Midbrain (tissue), 1 donor: ENCODE results near the gene TMEM101.
A peak's percentile ranks its signal among the peaks of the same experiment; 100 is the strongest.
"Not testable (repeated sequence)": the region's sequence is repeated elsewhere in the genome, so short reads cannot be mapped to it uniquely, and the experiment has no call there.

Experiments
- DNase-seq: peaks from one replicate; lab custom pipeline; 2025; lab: John Stamatoyannopoulos, UW

The TMEM101 gene

DNA sequence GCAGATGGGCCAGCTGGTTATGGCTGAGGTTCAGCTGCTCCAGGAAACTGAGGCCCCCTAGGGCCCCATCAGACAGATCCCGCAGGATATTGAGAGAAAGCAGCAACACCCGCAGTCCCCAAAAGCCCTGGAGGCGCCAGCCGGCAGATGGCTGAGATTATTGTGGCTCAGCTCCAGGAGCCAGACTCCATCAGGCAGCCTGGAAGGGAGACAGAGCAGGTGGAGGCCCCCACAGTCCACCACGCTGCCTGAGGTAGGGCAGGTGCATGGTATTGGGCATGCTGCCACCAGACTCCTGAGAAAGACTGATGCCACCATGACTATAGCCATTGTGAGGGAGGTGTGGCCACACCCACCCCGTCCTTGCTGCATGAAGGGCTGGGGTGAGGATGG lies 9.5 kb upstream of the TMEM101 start:
- DNase-seq, result no peak

DNA sequence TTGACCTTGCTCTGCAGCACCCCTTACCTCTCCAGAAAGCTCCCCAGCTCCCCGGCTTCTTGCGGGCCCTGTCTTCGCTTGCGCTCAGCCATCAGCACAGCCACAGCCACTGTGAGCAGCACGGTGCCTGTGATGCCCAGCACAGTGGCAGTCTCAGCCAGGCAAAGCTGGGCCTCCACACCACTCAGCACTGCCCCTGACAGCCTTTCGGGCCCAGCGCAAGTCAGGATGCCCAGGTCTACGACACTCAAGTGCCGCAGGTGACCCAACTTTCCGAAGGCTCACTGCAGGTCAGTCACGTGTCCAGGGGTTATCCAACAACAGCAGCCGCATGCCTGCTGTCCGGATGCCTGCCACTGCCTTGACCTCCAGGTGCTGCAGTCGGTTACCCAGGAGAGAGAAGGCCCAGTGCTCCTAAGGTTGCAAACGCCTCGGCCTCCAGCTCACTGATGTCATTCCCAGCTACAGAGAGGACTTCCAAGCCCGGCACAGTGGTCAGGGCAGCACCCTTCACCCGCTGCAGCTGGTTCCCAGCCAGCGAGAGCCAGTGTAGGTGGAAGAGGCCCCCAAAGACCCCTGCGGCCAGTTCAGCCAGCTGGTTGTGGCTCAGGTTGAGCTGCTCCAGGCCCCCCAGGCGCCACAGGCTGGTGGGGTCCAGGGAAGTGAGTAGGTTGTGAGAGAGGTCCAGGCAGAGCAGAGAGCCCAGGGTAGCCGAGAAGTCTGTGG lies 8.9 kb upstream of the TMEM101 start:
- DNase-seq, result no peak

DNA sequence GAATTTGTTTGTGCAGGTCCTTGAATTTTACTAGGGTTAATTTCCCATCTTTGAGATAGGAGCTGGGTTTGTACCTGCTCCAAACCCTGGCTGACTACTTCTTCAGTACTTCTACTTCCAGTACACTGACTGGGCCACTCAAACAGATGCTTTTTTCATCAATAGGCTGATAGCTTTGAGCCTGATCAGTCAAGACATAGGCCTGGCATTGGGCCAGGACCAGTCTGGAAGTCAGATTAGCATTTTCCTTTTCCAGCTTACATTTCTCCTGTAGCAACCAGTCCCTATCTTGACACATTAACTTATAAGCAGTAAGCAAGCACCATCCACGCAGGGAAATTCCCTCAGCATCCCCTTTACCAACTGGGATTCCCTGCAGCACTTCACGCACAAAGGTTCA lies 7.5 kb upstream of the TMEM101 start:
- DNase-seq, result no peak

DNA sequence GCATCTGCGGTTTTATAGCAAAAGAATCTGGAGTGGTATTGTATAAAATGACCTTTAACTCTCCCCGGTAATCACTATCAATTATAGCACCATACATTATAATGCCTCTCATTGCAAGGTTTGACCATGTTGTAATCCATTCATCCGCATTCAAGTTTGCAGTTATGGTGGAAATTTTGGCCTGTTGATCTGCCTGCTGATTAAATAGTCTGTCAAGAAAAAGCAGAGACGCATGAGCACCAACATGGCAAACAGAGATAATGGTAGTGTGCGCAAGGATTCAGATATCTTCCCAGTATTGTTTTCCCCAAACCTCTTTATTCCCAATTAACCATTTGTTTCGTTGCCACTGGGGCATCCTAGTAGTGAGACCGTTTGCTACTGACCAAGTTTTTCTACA lies 6.5 kb upstream of the TMEM101 start:
- not testable (repeated sequence) for DNase-seq

DNA sequence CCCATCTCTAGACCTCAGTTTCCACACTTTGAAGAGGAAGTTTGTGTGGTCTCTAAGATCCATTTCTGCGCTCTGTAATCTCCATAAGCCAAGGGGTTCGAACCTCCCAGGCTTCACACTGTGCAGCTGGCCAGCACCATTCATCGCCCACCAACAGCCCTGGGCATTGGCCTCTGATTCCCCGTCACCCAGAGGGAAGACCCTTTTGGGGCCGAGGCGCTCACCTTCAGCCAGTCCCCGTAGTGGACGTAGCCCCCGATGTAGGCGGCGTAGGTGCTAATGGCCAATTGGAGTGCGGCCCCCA lies 678 bp downstream of the TMEM101 start:
- DNase-seq, result no peak

DNA sequence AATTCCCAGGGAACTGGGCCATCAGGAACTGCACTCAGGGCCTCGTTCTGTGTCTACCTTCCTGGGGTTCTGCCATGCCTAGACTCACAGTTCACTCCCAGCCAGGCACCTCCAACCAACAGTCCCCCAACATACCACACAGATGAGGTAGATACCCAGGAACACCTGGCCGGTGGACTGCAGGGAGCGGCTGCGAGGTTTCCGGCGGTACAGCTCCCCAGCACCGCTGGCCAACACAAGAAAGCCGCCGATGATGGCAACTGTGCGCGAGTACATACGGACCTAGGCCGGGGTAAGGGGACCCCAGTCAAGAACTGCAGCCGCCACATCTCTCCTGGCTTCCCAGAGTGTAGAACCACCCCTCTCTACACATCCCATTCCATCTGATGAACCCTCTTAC lies 1.9 kb downstream of the TMEM101 start:
- no peak for DNase-seq

DNA sequence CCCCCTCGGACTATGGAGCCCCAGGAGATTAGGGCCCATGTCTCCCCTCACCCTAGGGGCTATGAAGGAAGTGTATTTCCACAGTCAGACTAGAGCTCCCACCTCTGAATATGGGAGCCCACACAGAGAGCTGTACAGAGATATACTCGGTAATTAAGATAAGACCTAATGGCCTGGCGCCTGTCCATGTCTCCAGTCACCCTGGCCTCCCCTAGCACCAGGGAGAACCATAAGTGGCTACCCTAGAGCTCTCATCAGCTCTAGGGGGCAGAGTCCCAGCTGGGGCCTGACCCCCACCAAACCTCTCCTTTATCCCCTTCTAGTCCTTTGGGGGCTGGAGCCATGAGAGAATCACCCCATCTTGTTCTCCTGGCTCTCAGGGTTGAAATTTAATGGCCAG lies 2.4 kb downstream of the TMEM101 start:
- no peak for DNase-seq

DNA sequence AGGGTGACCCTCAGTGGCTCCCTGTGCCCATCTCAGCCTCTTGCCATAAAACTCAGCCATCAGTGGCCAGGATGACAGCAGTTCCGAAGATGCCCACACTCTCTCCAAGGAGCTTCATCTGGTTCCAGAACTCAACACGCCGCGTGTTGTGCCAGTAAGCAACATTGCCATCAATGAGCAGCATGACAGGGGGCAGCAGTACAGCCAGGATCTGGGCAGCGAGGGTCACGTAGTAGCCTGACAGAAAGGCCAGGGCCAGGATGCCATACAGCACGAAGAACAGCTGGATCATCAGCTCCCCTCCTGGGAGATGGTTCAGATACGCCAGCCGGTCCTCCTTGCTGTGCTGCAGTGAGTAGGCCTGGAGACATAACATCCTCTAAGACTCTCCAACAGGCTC lies 2.9 kb downstream of the TMEM101 start:
- no peak for DNase-seq

DNA sequence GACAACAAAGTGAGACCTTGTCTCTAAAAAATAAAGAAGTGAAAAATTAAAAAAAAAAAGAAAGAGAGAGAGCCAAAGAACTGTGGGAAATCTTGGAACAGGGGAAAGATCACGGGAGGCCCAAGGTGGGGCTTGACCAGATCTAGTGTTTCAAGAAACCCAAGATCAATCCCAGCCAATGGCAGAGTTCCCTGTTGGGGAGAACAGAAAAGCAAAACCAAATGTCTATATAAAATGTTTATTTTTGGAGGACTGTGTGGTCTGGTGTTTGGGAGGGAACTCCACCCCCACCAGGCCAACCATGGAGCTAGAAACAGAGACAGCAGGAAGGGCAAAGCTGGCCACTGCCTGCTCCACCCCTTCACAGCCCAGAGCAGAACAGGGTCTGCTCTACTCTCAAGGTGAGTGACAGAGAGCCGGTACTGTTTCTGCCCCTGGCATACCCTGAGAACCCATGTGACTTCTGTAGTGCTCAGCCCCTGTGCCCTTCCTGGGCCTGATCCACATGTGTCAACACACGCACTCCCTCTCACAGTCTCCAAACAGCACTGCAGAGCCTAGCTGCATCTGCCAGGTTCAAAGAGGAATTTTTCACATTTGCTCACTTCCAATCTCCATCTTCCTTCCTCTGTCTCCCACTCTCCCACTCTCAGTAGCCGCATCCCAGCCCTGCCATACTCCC lies 3.7 kb downstream of the TMEM101 start:
- no peak for DNase-seq

DNA sequence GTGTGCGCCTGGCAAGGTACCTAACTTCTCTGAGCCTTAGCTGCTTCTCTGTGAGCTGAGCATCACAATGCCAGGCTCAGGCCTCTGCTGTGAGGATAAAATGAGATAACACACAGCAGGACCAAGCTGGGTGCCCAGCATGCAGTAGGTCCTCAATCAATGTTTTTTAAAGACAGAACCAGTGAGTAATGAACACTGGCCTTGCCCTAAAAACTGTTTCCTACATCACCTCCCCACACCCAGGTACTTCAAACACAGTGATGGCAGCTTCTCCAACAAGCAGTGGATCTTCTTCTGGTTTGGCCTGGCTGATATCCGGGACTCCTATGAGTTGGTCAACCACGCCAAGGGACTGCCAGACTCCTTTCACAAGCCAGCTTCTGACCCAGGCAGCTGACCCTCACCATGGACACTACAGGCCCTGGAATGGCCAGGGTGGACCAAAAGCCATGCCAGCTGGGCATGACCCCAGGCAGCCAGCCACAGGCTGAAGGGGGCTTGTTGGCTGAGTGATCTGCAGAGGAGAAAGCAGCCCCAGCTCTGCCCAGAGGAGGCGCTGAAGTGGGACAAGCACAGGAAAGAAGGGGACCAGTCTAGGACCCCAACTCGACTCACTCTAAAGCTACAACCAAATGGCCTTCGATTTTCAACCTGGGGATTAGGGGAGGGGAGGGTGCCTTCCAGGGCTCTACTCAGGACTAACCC lies 6.4 kb downstream of the TMEM101 start:
- no peak for DNase-seq

DNA sequence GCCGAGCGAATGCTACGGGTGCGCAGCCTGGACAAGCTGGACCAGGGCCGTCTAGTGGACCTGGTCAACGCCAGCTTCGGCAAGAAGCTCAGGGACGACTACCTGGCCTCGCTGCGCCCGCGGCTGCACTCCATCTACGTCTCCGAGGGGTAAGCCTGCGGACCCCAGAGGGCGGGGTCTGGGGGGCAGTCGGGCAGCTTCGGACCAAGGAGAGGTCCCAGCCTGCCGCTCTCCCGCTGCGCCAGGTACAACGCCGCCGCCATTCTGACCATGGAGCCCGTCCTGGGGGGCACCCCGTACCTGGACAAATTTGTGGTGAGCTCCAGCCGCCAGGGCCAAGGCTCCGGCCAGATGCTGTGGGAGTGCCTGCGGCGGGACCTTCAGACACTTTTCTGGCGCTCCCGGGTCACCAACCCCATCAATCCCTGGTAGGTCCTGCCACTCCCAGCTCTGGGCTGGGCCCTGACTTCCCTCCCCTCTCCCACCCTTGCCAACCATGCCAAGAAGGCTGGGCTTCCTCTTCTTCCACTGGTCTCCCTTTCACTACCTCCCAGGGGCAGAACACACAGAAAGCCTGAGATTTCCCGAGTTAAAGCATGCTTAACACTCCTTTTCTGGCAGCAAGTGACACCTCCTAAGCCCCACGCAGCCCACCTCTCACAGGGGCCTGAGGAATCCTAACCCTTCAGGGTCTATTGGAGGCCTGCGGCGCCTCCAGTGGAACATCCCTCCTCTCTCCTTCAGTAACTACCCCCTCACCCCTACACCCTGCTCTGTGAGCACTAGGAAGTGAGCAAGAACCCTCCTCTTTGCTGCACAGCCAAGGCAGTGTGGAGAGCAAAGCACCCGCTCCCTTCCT lies 7.2 kb downstream of the TMEM101 start:
- no peak for DNase-seq

DNA sequence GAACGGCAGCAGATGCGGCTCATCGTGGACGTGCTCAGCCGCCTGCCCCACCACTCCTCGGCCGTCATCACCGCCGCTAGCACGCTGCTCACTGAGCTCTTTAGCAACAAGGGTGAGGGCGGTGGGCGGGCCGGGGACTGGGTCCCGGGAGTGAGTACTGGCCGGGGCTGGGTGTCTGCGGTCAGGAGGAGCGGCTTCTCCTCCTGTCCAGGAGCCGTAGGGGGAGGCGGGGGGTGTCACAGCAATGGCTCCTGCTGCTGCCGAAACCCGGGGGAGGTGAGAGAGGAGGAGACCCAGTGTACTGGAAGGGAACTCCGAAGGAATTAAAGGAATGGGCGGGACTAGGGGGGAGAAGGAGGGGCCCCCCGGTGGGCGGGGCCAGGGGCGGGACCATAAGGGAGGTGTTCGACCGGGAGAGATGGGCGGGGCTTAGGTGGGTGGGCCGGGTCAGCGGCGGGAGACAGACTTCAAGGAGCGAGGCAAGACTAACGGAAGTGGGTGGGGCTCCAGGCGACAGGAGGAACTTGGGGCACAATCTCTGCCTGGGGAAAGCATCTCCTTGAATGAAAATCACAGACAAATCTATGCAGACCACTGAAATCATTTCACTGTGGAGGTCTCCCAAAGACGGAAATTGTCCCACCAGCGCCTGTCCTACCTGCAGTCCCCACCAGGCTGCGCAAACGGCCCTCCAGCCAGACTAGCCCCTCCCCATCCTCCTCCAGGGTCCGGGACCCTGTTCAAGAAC lies 8.0 kb downstream of the TMEM101 start:
- DNase-seq, result peak; percentile 63

DNA sequence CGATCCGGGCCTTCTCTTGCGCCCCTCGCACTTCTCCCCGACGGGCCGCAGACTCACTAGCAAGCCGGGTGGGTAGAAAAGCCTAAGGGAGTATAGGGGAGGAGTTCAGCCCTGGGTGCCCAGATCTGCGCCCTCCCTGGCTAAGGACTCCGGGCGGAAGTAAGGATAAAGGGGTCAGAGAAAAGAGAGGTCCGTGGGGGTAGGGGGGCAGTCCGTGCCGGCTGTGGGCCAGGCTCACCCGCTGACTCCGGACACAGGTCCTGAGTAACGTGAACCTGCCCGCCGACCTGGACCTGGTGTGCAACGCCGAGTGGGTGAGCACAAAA lies 8.5 kb downstream of the TMEM101 start:
- no peak for DNase-seq

DNA sequence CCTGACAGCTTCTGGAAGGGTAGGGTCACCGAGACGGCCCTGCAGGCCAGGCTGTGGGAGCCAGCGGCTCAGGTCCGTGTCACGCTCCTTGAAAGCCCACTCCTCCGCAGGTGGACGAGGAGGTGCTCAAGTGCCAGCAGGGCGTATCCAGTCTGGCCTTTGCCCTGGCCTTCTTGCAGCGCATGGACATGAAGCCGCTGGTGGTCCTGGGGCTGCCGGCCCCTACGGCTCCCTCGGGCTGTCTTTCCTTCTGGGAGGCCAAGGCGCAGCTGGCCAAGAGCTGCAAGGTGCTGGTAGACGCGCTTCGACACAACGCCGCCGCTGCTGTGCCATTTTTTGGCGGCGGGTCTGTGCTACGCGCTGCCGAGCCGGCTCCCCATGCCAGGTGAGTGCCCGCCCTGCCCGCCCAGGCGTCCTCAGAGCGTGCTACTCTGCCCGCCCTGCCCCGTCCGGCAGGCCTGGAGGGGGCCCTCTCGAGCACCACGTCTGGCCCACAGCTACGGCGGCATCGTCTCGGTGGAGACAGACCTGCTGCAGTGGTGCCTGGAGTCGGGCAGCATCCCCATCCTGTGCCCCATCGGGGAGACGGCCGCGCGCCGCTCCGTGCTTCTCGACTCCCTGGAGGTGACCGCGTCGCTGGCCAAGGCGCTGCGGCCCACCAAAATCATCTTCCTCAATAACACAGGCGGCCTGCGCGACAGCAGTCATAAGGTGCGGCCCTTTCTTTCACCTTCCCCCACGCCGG lies 9.1 kb downstream of the TMEM101 start:
- DNase-seq, result no peak

DNA sequence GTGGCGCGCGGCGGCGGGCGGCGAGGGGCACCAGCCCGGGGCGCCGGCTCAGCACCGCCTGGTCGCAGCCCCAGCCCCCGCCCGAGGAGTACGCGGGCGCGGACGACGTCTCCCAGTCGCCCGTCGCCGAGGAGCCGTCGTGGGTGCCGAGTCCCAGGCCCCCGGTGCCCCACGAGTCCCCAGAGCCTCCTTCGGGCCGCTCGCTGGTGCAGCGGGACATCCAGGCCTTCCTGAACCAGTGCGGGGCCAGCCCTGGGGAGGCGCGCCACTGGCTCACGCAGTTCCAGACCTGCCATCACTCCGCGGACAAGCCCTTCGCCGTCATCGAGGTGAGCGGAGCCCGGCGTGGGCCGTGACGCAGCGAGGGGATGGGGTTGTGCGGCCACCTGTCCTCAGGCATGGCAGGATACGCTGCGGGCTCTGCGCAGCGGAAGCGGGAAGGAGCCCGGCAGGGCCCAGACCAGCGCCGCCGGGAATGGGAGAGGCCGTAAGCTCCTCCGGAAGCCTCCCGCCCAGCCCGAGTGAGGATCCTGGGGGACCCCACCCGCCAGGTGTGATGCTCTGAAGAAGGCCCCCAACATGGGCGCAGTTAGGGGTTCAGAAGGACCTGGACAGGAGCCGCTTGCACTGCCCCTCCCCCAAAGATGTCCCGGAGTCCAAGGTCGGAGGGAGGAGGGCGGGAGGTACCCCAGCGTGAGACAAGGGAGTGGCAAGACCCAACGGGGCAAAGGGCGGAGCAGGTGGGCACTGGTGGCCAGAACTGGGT lies 9.8 kb downstream of the TMEM101 start:
- no peak for DNase-seq

DNA sequence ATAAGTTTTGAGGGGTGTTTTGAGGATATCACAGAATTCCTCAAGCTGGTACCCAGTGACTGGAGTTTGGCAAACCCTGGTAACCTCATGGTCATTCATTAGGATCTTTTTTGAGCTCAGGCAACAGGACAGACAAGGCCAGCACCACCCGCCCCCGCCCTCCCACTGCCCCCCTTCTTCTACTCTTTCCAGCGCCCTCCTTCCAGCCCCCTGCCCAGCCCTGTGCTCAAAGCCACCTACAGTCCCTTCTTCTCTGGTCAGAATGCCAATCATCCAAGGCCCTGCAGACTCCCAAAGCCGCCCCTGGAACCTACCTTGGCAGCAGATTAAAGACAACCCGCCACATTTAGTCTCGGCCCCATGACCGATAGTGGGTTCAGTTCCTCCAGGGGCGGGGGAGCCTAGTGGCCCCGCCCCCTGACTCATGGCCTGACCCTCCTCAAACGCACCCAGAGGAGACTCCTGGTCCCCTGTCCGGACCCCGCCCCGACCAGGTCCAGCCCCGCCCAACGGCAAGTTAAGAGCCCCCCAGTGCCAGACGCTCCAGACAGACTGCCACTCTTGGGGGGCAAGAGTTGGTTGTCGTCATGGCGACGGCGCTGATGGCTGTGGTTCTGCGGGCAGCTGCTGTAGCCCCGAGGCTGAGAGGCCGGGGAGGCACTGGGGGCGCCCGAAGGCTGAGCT lies 10.5 kb downstream of the TMEM101 start, which contains the start of gene NAGS:
TSS of gene NAGS (plus strand) at position 546 of the 684 bp plus-strand sequence. CDS start at position 588, 42 bp downstream.
- no peak for DNase-seq

DNA sequence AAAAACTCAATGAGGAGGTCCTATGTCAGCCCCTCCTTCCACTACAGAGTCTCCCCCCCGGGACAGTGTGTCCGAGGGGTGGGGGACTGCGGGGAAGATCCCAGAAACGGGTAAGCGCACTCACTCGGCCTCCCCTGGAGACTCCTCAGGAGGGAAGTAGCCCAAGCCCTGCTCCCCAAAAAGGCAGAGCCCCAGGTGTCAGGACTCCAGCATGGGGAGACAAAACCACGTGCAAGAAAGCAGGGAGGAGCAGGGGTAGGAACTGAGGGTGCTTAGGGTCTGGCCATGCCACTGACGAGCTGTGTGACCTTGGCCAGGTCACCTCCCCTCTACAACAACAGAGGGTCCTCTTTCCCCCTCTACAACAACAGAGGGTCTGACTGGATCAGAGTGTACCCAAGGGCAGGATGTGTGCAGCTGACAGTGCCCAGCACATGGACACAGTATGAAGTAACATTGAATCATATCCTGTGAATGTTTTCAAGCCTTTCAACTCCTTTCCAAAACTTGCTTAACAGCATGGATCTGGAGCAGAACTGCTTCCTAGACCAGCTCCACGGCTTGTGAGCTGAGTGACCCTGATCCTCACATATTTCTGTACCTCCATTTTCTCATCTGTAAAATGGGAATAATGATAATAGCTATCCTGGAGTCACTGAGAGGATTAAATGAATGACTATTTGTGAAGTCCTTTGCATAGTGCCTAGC lies 12.5 kb downstream of the TMEM101 start:
- no peak for DNase-seq

DNA sequence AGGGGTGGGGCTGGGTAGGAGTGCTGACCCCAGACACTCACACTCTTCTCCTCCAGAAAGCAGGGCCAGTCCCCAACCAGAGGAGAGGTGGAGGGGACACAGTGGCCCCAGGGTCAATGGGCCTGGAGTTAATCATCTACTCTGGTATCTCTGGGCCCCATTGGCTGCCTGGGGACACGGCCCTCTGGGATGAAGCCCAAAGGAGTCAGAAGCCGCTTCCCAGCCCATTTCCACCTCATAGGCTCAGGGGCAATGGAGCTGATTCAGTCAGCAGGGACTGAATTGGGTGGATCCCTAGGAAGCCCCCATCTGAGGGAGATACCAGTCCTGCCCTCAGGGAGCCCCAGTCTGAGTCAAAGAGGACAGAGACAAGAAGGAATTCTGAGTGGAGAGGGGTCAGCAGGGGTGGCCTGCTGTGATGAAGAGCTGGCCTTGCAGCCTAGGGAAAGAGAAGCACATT lies 13.3 kb downstream of the TMEM101 start:
- DNase-seq, result no peak
